HG02938 (cell line): ENCODE results near the gene LMTK2.
A peak's percentile ranks its signal among the peaks of the same experiment; 100 is the strongest.
"Not testable (repeated sequence)": the region's sequence is repeated elsewhere in the genome, so short reads cannot be mapped to it uniquely, and the experiment has no call there.

Experiments
- ATAC-seq: cut with Tn5 transposase; IDR thresholded peaks from one replicate; pipeline ENCODE4 v1.9.1; 2021; ENCODE audit warnings: mild to moderate bottlenecking, moderate library complexity; ENCODE audit not compliant: unreplicated experiment

Gene LMTK2

GRCh38 chr7:98102170-98102569 lies 4.5 kb upstream of the LMTK2 start:
- no peak for ATAC-seq

- no peak for ATAC-seq
These were observed 619 bp upstream of the LMTK2 start for GRCh38 chr7:98105942-98106544.

- no peak for ATAC-seq
These were observed 655 bp downstream of the LMTK2 start for GRCh38 chr7:98107313-98107721.

- ATAC-seq: no peak
These were observed 3.8 kb downstream of the LMTK2 start for GRCh38 chr7:98110249-98111022.

- no peak for ATAC-seq
These were observed 5.4 kb downstream of the LMTK2 start for GRCh38 chr7:98112077-98112476.

GRCh38 chr7:98115746-98116525 lies 9.3 kb downstream of the LMTK2 start:
- no peak for ATAC-seq

- no peak for ATAC-seq
These were observed 10.2 kb downstream of the LMTK2 start for GRCh38 chr7:98116656-98117461.

GRCh38 chr7:98119256-98119918 lies 12.7 kb downstream of the LMTK2 start:
- no peak for ATAC-seq

GRCh38 chr7:98120559-98120958 lies 13.9 kb downstream of the LMTK2 start:
- ATAC-seq: no peak

- not testable (repeated sequence) for ATAC-seq
These were observed 14.7 kb downstream of the LMTK2 start for GRCh38 chr7:98121388-98121787.

- no peak for ATAC-seq
These were observed 16.7 kb downstream of the LMTK2 start for GRCh38 chr7:98123365-98123696.

GRCh38 chr7:98125759-98126158 lies 19.1 kb downstream of the LMTK2 start:
- ATAC-seq: no peak

GRCh38 chr7:98126311-98127142 lies 19.9 kb downstream of the LMTK2 start:
- no peak for ATAC-seq

- ATAC-seq: no peak
These were observed 21.7 kb downstream of the LMTK2 start for GRCh38 chr7:98128346-98128745.

- ATAC-seq: no peak
These were observed 24.3 kb downstream of the LMTK2 start for GRCh38 chr7:98130959-98131358.

- peak; percentile 50 for ATAC-seq
These were observed 26.5 kb downstream of the LMTK2 start for GRCh38 chr7:98133181-98133580.

GRCh38 chr7:98133621-98134303 lies 27.1 kb downstream of the LMTK2 start:
- ATAC-seq: no peak

GRCh38 chr7:98134420-98135228 lies 28.0 kb downstream of the LMTK2 start:
- ATAC-seq: no peak
